ENCODE results near the gene FBXW5.
A peak's percentile ranks its signal among the peaks of the same experiment; 100 is the strongest.

The FBXW5 gene

DNA sequence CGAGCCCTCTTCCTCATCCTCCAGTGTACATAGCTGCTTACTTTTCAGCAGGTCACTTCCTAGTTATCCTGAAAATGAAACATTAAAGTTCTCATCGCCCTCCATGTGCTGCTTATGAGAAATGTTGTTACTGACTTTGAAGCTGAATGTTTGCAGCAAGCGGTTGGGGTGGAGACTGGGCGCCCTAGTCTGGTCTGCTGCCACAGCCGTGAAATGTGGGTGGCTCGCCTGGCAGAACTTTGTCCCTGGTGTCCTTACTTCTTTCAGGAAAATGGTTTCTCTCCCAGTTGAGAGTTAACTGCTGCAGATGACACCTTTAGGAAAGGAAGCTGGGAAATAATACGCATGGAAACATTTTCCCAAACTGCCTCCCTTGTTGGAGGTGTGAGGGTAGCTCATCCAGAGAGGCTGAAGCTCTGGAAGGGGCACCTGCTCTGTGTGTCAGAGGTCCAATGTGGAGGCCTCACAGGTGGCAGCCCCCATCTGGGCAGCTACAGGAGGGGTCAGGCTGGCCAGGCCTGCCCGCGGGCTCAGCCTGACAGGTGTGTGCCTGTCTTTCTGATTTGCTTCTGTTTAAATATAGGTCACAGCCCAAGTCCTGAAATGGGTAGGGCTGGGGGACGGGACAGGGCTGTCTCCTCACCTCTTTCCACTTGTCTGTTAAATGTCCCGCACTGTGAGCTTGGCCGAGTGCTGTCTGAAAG is 34.2 kb downstream of the FBXW5 start:
- no peak for DNase-seq (ENCODE audit: low read depth in 2 of 2)

DNA sequence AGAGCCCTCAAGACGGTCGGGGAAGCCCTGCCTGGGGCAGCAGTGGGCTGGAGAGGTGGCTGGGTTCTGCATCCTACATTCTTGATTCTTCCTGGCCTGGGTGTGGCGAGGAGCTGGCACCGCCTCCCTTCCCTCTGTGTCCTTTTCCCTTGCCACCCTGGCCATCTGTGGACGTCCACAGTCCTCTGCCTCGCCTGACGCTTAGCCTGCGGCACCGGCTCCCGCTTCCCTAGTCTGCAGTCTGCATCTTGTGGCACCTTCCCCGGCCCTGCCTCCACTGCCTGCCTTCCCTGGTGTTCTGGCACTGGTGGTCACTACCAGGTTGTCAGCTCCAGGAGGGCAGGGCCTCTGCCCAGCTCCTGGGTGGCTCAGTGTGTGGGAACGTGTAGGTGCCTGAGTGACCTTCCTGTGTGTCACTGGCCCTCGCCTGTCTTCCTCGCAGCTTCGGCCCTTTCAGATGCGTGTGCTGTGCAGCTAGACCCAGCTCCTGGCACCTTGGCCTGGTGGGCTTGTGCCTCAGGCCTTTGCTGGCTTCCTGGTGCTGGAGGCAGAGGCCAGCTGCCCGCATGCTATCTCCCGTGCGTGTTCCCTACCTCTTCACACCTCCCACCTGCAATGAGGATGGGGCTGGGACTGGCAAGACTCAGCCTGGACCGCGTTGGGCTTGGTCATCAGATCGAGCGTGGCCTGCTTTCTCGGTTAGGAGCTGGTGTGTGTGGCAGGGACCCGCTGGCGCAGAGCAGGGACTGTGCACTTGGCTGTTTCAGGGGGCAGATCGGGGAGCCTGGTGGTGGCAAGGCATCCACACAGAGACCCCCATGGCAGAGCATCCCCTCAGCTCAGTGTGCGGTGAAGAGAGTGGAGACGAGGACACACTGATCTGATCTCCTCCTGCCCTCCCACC is 37.3 kb downstream of the FBXW5 start:
- DNase-seq (ENCODE audit: low read depth in 2 of 2): no peak

DNA sequence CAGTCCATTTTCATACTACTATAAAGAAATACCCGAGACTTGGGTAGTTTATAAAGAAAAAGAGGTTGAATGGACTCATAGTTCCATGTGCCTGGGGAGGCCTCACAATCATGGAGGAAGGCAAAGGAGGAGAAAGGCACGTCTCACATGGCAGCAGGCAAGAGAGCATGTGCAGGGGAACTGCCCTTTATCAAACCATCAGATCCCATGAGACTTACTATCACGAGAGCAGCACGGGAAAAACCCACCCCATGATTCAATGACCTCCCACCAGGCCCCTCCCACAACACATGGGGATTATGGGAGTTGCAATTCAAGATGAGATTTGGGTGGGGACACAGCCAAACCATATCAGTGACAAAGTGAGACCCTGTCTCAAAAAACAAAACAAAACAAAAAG is 38.3 kb downstream of the FBXW5 start:
- DNase-seq (ENCODE audit: low read depth in 2 of 2): no peak

DNA sequence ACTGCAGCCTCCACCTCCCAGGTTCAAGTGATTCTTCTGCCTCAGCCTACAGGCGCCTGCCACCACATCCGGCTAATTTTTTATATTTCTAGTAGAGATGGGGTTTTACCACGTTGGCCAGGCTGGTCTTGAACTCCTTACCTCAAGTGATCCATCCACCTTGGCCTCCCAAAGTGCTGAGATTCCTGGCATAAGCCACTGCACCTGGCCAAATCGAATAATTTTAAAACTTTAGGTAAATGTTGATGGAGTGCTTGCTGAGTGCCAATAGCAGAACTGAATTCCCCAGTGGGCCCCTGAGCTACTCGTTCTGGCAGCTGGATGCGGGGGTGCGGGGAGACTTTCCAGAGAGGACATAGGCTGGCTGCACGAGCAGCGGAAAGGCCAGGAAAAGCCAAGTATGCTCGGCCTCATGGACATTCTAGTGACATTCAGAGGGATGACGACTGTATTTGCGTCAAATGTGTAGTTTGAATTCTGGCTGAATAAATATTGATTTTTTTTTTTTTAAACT is 41.4 kb downstream of the FBXW5 start:
- no peak for DNase-seq (ENCODE audit: low read depth in 2 of 2)

DNA sequence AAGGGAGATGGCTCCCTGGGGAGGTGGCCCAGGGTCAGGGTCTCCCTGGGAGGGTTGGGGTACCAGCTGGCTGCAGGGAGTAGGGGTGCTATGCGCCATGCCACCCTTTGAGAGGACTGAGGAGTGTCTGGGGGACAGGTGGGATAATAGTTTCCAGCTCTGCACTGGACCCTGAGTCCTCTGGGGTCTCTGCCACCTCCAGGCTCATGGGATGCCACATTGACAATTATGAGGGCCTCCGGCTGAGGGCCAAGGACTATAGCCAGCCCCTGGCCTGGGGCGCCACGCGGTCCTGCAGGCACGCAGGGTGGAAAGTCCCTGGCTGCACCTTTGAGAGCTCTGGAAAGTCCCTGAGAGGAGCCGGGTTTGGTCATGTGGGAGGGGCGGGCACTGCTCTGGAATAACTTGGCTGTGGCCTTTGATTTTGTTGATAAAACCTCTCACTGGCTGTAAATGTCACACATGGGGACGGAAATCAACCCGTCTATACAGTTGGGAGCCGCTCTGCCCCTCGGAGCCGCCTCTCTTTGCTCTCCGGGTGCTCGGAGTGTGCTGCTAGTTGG is 42.2 kb downstream of the FBXW5 start:
- peak; percentile 83 for DNase-seq (ENCODE audit: low read depth in 2 of 2)

DNA sequence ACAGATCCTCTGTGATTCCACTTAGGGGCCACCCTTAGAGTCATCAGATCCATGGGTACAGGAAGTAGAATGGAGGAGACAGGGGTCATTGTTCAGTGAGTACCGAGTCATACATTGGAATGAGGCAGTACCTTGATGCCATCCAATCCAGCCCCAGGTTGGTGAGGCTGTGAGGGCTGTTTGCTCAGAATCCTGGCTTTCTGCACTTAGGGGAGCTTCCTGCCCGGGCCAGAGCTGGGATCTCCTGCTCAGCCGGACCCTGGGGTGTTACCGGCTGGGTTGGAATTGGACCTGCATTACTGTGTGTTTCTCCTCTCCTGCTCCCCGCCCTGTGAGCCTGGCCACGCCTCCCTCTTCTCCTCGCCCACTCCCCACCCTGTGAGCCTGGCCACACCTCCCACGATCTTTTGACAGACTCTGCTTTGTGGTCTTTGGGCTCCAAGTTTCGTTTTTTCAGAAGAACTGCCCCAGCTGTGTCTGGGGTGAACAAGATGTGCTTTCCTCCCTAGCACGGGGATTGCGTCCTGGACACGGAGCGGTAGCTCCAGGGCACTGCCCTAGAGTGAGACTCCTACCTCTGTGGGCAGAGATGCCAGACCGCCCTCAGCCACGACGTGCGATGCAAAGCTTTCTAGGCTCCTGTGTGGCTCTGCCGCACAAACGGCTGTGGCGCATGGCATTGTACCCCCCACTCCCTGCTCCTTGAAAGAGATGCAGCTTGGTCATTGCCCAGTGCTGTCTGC is 42.9 kb downstream of the FBXW5 start:
- DNase-seq (ENCODE audit: low read depth in 2 of 2): peak; percentile 58 to 67

DNA sequence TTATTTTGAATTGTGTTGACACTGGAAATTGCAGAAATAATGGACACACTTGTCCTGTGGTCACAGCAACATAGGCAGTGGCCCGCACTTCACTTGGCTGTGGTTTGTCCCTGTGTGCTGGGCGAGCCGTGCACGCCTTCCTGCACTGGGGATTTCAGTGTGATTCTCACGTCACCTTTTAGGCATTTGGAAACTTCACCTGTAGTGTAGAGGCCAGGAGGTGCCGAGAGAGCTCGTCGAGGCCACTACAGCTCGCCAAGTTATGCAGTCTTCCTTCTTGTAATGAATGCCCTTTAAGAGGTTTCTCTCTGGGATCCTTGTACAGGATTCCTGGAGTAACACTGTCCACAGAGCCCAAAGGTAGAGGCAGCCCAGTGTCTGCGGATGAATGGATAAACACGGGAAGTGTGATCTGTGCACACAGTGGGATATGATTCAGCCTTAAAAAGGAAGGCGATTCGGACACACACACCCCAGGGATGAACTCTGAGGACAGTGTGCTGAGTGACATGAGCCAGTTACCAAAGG is 43.5 kb downstream of the FBXW5 start:
- no peak for DNase-seq (ENCODE audit: low read depth in 2 of 2)

DNA sequence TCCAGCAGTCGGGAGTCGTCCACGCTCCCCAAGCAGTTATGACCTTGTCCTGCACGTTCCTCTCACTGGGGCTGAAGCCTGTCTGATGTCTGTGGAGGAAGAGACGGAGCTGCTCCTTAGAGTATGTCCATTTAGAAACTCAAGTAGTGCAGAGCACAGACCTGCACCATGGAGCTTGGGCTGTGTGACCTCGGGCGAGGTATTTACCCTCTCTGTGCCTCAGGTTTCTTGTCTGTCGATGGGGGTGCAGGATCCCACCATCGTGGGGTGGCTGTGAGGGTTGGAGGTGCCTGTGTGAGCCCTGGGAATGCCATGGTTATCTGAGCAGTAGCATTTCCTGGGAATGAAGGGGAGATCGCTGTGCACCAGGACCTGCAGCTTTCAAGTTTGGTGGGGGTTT is 44.0 kb downstream of the FBXW5 start:
- DNase-seq (ENCODE audit: low read depth in 2 of 2): no peak

DNA sequence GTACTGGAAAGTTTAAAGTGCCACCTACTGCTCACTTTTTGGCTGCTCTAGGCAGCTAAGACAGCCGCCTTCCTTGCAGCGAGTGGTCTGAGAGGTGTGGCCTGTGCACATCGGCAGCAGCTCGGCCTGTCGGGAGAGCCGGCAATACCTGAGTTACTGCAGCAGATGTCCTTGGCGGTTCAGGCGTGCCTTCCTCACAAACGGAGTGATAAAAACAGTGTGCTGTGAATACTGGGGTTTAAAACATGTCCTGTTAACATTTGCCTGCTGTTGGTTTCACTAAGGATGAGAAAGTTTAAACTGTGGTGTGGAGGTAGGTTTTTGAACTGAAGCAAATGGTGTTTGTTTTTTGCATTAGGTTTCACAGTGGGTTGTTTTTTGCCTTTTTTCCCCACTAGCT is 45.3 kb downstream of the FBXW5 start:
- no peak for DNase-seq (ENCODE audit: low read depth in 2 of 2)

DNA sequence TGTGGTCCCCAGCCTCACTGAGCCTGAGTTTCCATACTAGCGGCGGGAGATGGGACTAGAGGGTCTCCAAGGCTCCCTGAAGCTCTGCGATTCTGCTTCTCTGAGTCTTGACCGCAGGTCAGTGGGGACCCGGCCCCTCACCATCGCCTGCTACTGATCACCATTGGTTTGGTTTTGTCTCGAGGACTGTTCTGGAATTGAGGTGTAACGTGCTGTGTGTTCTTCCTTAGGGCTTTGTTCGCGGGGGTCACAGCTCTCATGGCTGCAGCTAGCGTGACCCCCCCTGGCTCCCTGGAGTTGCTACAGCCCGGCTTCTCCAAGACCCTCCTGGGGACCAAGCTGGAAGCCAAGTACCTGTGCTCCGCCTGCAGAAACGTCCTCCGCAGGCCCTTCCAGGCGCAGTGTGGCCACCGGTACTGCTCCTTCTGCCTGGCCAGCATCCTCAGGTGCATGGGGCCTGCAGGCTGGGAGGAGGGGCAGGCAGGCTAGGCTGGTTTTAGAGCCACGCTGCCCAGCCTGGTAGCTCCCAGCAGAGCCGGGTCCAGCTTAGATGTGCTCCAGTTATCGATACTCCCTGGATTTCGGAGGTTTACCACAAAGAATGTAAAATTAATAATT is 45.9 kb downstream of the FBXW5 start:
- DNase-seq (ENCODE audit: low read depth in 2 of 2): no peak

DNA sequence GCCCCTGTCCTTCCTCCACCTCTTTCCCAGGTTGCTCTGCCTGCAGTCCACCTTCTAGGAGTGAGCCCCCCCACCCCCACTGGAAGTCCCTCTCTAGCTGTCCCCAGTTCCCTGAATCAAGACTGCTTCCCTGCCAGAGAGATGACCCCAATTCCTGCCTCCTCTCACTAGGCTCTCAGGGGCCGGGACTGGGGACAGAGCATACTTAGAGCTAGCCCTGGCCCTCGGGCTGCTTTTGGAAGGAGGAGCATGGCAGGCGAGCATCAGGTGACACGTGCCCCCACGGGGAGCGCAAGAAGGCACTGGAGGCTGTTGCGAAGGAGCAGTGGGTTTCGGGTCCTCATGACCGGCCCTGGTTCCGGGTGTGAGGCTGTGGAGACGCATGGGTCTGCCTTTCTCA is 48.5 kb downstream of the FBXW5 start:
- DNase-seq (ENCODE audit: low read depth in 2 of 2): no peak

DNA sequence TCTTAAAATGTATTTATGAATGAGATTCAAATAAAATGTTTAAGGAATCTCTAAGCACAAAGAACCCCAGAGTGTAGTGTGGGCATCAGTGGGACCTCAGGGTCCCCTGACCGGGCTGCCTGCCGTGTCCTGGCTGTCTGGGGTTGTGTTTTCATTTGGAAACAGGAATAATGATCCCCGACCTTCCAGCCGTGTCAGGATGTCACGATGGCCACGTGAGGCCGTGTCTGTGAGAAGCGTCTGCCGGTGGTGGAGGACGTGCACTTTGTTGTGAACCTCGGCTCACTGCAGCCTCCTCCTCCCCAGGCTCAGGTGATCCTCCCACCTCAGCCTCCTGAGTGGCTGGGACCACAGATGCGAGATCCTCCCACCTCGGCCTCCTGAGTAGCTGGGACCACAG is 53.9 kb downstream of the FBXW5 start:
- DNase-seq (ENCODE audit: low read depth in 2 of 2): no peak

Data from stimulated activated CD4-positive, alpha-beta T cell treated with anti-CD3 and anti-CD28 coated beads, Interleukin-15, amount 100 ng/mL, for 48 hours (primary cell).